ENCODE data around the gene HTR1B. TPM values are rescaled to one million over a fixed set of nuclear protein-coding genes. Genes with fewer than 3 reads are reported as not detected.

Gene HTR1B
- total and polyA plus RNA-seq, 2 of the 4 experiments (the other 2 are of a cell fraction): 0.27 to 0.36 TPM

GRCh38 chr6:77424761-77425160, 38.5 kb downstream of the HTR1B start:
- Histone ChIP-seq H3K36me3 (ENCODE audit: control insufficient read depth, insufficient read depth, low read length) (no peaks in the 10 kb centered on the region), H3K56ac (ENCODE audit: extremely low read depth, insufficient read depth, low read length) (no peak overlapping the region), H3K4ac (ENCODE audit: low read depth, low read length) (no peak overlapping the region), H3K4me3 (ENCODE audit: insufficient read depth, low read depth, low read length) (no peak overlapping the region), H4K8ac (ENCODE audit: low read depth in 2 of 2, low read length in 2 of 2) (no peak overlapping the region), H3K4me2 (ENCODE audit: low read depth, low read length) (no peak overlapping the region), H3K23ac (ENCODE audit: low read depth, low read length) (no peak overlapping the region), H3K9me3 (ENCODE audit: control insufficient read depth, insufficient read depth, low read length) (no peaks in the 10 kb centered on the region), H4K20me1 (ENCODE audit: insufficient read depth, low read length) (no peaks in the 10 kb centered on the region), H3K4me1 (ENCODE audit: control insufficient read depth, insufficient read depth, low read length) (no peaks in the 10 kb centered on the region), H2BK120ac (ENCODE audit: low read depth, low read length) (no peak overlapping the region), H2BK15ac (ENCODE audit: low read depth, low read length) (no peak overlapping the region), H3K27ac (ENCODE audit: insufficient read depth, low read length) (no peak overlapping the region), H2BK20ac (ENCODE audit: low read depth, low read length) (no peak overlapping the region), H2AK5ac (ENCODE audit: low read depth, low read length) (no peak overlapping the region), H4K5ac (ENCODE audit: low read depth, low read length) (no peak overlapping the region), H2AFZ (replicated peaks; ENCODE audit: low read length, poor library complexity) (no peak overlapping the region), H2BK5ac (ENCODE audit: low read depth, low read length, poor library complexity, severe bottlenecking) (no peak overlapping the region), H3K9ac (ENCODE audit: low read depth, low read length) (no peak overlapping the region), H3K79me1 (ENCODE audit: low read depth in 1 of 2, low read length in 2 of 2) (no peaks in the 10 kb centered on the region), H3K14ac (replicated peaks; ENCODE audit: low read depth, low read length) (no peak overlapping the region), H2AK9ac (replicated peaks; ENCODE audit: low read depth, low read length, poor library complexity) (no peak overlapping the region), H4K91ac (ENCODE audit: insufficient read depth, low read depth, low read length) (no peak overlapping the region), H3K18ac (ENCODE audit: low read depth, low read length) (no peak overlapping the region), H3K9me1 (ENCODE audit: insufficient read depth, low read length) (no peaks in the 10 kb centered on the region), H3K27me3 (ENCODE audit: control insufficient read depth, insufficient read depth, low read length) (no peaks in the 10 kb centered on the region)
- peak; percentile 87 for TF ChIP-seq CEBPB (IDR thresholded peaks at IDR 0.05; ENCODE audit: low read depth, low read length)
- no peak for TF ChIP-seq MAFK (IDR thresholded peaks at IDR 0.05; ENCODE audit: low read depth, low read length)
- WGBS, 2 experiments (ENCODE audit: extremely low coverage in 2 of 2, insufficient read length in 1 of 2): no CpG with 5 or more reads among the region's 2 CpGs
- CTCF ChIA-PET: no interaction called here
- POLR2A ChIA-PET (ENCODE audit: unreplicated experiment): no interaction called here
- dilution Hi-C loops (cut with HindIII; ENCODE audit: low sequenced_read_pairs, unreplicated experiment): no loop called here
- BruUV-seq (replicated peaks): no TSS peak
- intact Hi-C loops (cut with micrococcal nuclease): no loop called here
- ATAC-seq (ENCODE audit: low read depth) (no peak), DNase-seq (no peak)
- in situ Hi-C loops (cut with MboI; ENCODE audit: low sequenced_read_pairs): no loop called here
